ENCODE results near the gene ETFB. TPM values are rescaled to one million over a fixed set of nuclear protein-coding genes. Genes with fewer than 3 reads are reported as not detected.
A peak's percentile ranks its signal among the peaks of the same experiment; 100 is the strongest.

Gene ETFB
- total and polyA plus RNA-seq, 9 of the 15 experiments (the other 6 are each of a cell fraction or from before 2014, with no cell fraction given), result 18.1 to 143 (median 96.1) TPM

GRCh38 chr19:51391073-51391611, 25.0 kb upstream of the ETFB start:
- peak overlapping the region; percentile 70 for H3K27ac ChIP-seq (ENCODE audit: extremely low read depth, low read depth, low read length)
- H3K79me2 ChIP-seq (ENCODE audit: control insufficient read depth, insufficient read depth, low read length), result peaks cover 15% of the 10 kb centered on the region; the same call in 2 of the 3 replicates
- CTCF ChIA-PET (ENCODE audit: low intra/inter-chr PET ratio), result no interaction called here
- H3K9ac ChIP-seq (ENCODE audit: insufficient read depth in 1 of 2, low read depth in 2 of 2, low read length in 2 of 2), result peak overlapping the region; percentile 60 to 85
- no peaks in the 10 kb centered on the region for H3K27me3 ChIP-seq (ENCODE audit: control insufficient read depth in 2 of 2, insufficient read depth in 2 of 2, low read length in 2 of 2)
- H4K20me1 ChIP-seq (replicated peaks; ENCODE audit: control insufficient read depth, insufficient read depth, low read length), result no peaks in the 10 kb centered on the region
- no peaks in the 10 kb centered on the region for H3K36me3 ChIP-seq (ENCODE audit: control insufficient read depth, insufficient read depth, low read length)
- DNase-seq (ENCODE audit: extremely low read depth in 1 of 4, low spot score in 3 of 4) (peak in 1 of 4 experiments; percentile 61), FAIRE-seq (peak; percentile 55), ATAC-seq (no peak)
- intact Hi-C loops (cut with micrococcal nuclease) (loop anchor here (5.0 kb wide), 1 partner anchor 39 kb away; no protein-coding TSS in a partner anchor), in situ Hi-C loops (cut with MboI) (no loop called here)
- WGBS (ENCODE audit: insufficient coverage, low coverage, missing lambda C conversion rate), result 8% methylated on average over 8 of the region's 8 CpGs
- H2AFZ ChIP-seq (ENCODE audit: low read depth, low read length), result peak overlapping the region; percentile 73
- H3K4me2 ChIP-seq (ENCODE audit: insufficient read depth, low read length), result peak overlapping the region; percentile 70
- BruUV-seq (replicated peaks), result no TSS peak
- H3K9me1 ChIP-seq (ENCODE audit: control insufficient read depth, insufficient read depth, low read length), result no peaks in the 10 kb centered on the region
- H3K9me3 ChIP-seq (replicated peaks; ENCODE audit: control insufficient read depth, insufficient read depth, low read depth, low read length), result no peaks in the 10 kb centered on the region
- POLR2A ChIA-PET, result interaction anchor here (0.6 to 1.3 kb wide), 10 partner anchors 10 to 405 kb away, joined by 3 to 8 read pairs (median 4); no protein-coding TSS in a partner anchor
- H3K4me1 ChIP-seq (replicated peaks in 1 of 2; ENCODE audit: control insufficient read depth in 2 of 2, insufficient read depth in 2 of 2, low read length in 2 of 2), result peaks cover 19 to 45% of the 10 kb centered on the region in 2 experiments; a peak in 4 of 5 replicates
- H3K4me3 ChIP-seq, result peak overlapping the region; percentile 26
- TF ChIP-seq TEAD1 (CRISPR knock-in tag; IDR thresholded peaks at IDR 0.05), result no peak
- peak; percentile 9 for TF ChIP-seq SMAD1 (IDR thresholded peaks at IDR 0.05; ENCODE audit: low read depth, low read length, partially characterized antibody)
- TF ChIP-seq TAL1 (IDR thresholded peaks at IDR 0.05), result no peak
- no peak for TF ChIP-seq DLX4 (CRISPR knock-in tag; IDR thresholded peaks at IDR 0.05)
- TF ChIP-seq POLR2H (tag; IDR thresholded peaks at IDR 0.05; ENCODE audit: low read depth), result no peak
- peak; percentile 64 to 69; a peak in 3 of 4 replicates for TF ChIP-seq KDM1A (IDR thresholded peaks at IDR 0.05)
- no peak for TF ChIP-seq SREBF2 (CRISPR knock-in tag; IDR thresholded peaks at IDR 0.05)
- TF ChIP-seq, protein P1, sequence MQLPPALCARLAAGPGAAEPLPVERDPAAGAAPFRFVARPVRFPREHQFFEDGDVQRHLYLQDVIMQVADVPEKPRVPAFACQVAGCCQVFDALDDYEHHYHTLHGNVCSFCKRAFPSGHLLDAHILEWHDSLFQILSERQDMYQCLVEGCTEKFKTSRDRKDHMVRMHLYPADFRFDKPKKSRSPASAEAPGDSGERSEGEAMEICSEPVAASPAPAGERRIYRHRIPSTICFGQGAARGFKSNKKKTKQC (CRISPR knock-in tag; IDR thresholded peaks at IDR 0.05), result no peak
- TF ChIP-seq ZNF121 (CRISPR knock-in tag; conservative IDR thresholded peaks at IDR 0.05), result 0 out of 2 replicates have a peak, but pooled peaks have one; percentile 11
- TF ChIP-seq POLR3G (IDR thresholded peaks at IDR 0.05; ENCODE audit: extremely low read depth, insufficient read length, insufficient replicate concordance), result no peak
- TF ChIP-seq PML (IDR thresholded peaks at IDR 0.05; ENCODE audit: low read length), result no peak
- TF ChIP-seq MTA3 (IDR thresholded peaks at IDR 0.05; ENCODE audit: borderline replicate concordance), result 0 out of 2 replicates have a peak, but pooled peaks have one; percentile 18
- TF ChIP-seq TSC22D4 (tag; IDR thresholded peaks at IDR 0.05), result no peak
- TF ChIP-seq SRSF1 (IDR thresholded peaks at IDR 0.05; ENCODE audit: low read depth, low read length), result no peak
- no peak for TF ChIP-seq SRF (CRISPR knock-in tag; IDR thresholded peaks at IDR 0.05)
- TF ChIP-seq GABPA (tag; conservative IDR thresholded peaks at IDR 0.05; ENCODE audit: low read depth), result 0 out of 2 replicates have a peak, but pooled peaks have one; percentile 45
- TF ChIP-seq SMAD3 (CRISPR knock-in tag; conservative IDR thresholded peaks at IDR 0.05), result no peak
- no peak for TF ChIP-seq IFI16 (CRISPR knock-in tag; IDR thresholded peaks at IDR 0.05)
- TF ChIP-seq EWSR1 (IDR thresholded peaks at IDR 0.05; ENCODE audit: borderline replicate concordance, low read depth, partially characterized antibody), result no peak
- no peak for TF ChIP-seq HDGF (IDR thresholded peaks at IDR 0.05)
- no peak for TF ChIP-seq CREBBP (IDR thresholded peaks at IDR 0.05; ENCODE audit: low read depth, low read length)

All from K562 (cell line).